ENCODE results near the gene LSM2. TPM values are rescaled to one million over a fixed set of nuclear protein-coding genes. Genes with fewer than 3 reads are reported as not detected.
"Not testable (repeated sequence)": the region's sequence is repeated elsewhere in the genome, so short reads cannot be mapped to it uniquely, and the experiment has no call there.

The LSM2 gene
- total RNA-seq, 1 experiment from 2014 or later: 78.7 TPM

GRCh38 chr6:31827286-31828079 is 20.7 kb upstream of the LSM2 start, which contains the start of gene HSPA1B:
Gene HSPA1B (plus strand): TSS chr6:31827738. CDS start chr6:31827951, 213 bp downstream.
- peak; percentile 100 for DNase-seq (ENCODE audit: low read depth)

GRCh38 chr6:31826793-31827285 is 20.1 kb upstream of the LSM2 start:
- no peak for DNase-seq (ENCODE audit: low read depth)

DNA sequence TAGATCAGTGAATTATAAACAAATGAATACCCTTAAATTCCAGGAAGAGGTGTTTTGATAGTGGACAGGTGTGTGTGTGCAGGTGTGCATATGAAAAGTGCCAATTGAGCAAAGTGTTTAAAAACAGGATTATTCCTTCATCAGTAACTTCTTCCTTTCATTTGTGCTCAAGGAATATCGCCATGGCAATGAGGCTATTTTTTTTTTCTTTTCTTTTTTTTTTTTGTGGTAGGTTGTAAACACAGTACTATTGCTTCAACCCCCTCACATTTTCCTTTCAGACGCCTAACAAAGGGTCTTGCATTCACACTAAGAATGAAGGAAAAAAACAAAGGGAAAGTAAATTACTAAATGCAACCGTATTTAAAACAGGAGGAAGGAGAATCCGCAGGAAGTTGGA is 18.8 kb upstream of the LSM2 start:
- DNase-seq (ENCODE audit: low read depth): no peak

DNA sequence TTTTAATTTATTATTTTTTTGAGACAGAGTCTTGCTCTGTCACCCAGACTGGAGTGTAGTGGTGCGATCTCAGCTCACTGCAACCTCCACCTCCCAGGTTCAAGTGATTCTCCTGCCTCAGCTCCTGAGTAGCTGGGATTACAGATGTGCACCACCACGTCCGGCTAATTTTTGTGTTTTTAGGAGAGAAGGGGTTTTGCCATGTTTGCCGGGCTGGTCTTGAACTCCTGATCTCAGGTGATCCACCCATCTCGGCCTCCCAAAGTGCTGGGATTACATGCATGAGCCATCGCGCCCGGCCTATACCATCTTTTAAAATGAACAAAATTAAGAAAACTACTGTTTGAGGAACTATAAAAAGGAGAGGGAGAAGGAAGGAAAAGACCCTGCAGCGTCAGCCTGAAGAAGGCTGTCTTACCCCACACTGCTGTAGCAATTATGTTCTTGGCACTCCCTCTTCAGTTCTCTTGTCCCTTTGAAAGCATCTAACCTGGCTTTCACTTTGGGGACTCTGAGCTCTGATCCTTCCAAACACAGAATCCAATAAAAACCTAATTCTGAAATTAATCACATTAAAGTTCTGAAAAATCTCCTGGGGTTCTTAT is 16.9 kb upstream of the LSM2 start:
- DNase-seq (ENCODE audit: low read depth): not testable (repeated sequence)

- peak; percentile 79 for DNase-seq (ENCODE audit: low read depth)
These were observed 15.5 kb upstream of the LSM2 start for GRCh38 chr6:31822036-31822821.

DNA sequence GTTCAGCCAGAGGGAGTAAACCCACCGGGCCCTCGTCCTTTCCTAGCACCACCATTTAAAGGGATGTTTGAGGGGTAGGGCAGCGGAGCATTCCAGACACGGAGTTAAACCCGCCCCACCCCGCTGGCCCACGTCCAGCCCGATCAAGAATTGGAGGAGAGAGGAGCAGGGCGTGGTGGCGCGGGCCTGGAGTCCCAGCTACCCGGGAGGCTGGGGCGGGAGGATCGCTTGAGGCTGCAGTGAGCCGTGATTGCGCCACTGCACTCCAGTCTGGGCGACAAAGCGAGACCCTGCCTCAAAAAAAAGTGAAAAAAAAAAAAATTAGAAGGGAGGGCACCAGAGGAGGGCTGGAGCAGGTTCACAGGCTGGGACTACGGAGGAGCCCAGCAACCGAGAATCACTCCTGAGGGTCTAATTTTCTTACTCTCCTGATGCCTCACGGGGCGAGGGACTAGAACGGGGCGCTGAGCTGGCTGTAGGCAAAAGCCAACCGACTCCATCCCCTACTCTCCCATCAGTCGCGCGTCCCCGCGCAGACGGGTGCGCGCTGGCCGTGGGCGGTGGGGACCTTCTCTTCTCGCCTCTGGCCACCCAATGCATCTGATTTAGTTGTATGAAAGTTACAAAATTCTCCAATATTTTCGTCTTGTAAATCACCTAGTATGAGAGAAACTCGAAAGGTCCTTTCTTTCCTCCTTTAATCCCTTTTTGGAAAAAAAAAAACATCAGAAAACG is 14.7 kb upstream of the LSM2 start:
- peak; percentile 64 for DNase-seq (ENCODE audit: low read depth)

- DNase-seq (ENCODE audit: low read depth): not testable (repeated sequence)
These were observed 13.6 kb upstream of the LSM2 start for GRCh38 chr6:31820399-31820798.

DNA sequence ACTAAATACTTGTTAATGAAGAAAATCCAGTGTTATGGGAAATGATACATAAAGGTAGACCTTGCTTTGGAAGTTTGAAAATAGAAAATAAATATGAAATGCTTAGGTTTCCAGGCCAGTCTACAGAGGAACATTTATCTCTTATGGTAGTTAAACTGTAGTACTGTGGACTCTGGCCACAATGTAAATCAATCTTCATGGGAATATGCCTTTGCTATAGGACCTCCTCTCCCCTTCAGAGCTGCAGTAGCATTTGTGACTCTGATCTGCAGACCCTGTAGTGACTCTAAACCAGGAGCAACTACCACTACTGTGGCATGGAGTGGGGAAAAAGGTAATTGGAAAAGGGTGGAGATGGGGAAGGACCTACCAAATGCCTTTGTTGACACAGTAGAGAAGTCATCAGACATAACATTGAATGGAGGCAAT is 13.1 kb upstream of the LSM2 start:
- DNase-seq (ENCODE audit: low read depth): no peak

DNA sequence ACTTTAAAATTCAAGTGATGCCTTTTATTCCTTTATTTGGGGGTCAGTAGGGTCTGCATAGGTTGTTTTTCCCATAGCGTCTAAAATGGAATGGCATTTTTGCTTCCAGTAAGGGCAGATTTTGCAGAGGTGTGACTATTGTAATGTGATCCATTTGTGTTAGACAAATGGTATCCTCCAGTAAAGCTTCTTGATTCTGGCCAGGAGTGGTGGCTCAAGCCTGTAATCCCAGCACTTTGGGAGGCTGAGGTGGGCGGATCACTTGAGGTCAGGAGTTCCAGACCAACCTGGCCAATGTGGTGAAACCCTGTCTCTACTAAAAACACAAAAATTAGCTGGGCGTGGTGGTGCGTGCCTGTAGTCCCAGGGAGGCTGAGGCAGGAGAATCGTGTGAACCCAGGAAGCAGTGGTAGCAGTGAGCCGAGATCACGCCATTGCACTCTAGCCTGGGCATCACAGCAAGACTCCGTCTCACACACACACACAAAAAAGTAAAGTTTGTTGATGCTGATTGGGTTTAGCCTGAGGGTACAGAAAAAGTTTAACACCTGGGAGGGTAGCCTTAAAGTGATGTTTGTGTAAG is 11.3 kb upstream of the LSM2 start:
- DNase-seq (ENCODE audit: low read depth): not testable (repeated sequence)

GRCh38 chr6:31817133-31817928 is 10.6 kb upstream of the LSM2 start:
- DNase-seq (ENCODE audit: low read depth): not testable (repeated sequence)

DNA sequence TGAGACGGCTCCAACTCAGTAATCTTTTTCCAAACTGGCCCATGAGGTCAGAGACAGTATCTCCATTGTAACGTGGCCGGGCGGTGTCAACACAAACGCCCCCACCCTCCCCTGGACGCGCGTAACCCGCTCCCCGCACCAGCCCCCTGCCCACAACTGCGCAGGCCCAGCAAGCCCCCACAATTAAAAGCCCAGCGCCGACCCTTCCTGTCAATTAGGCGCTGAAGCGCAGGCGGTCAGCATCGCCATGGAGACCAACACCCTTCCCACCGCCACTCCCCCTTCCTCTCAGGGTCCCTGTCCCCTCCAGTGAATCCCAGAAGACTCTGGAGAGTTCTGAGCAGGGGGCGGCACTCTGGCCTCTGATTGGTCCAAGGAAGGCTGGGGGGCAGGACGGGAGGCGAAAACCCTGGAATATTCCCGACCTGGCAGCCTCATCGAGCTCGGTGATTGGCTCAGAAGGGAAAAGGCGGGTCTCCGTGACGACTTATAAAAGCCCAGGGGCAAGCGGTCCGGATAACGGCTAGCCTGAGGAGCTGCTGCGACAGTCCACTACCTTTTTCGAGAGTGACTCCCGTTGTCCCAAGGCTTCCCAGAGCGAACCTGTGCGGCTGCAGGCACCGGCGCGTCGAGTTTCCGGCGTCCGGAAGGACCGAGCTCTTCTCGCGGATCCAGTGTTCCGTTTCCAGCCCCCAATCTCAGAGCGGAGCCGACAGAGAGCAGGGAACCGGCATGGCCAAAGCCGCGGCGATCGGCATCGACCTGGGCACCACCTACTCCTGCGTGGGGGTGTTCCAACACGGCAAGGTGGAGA is 8.5 kb upstream of the LSM2 start, which contains the start of the genes HSPA1A and HSPA1L:
Gene HSPA1A (plus strand): TSS at position 519 of the 814 bp plus-strand sequence. CDS start 214 bp downstream, at position 733.
Gene HSPA1L (minus strand): TSS at position 259 of the 814 bp plus-strand sequence. CDS start 3,311 bp downstream, outside the sequence.
- DNase-seq (ENCODE audit: low read depth): peak; percentile 94

GRCh38 chr6:31814677-31815024 is 7.9 kb upstream of the LSM2 start:
- DNase-seq (ENCODE audit: low read depth): peak; percentile 97

- DNase-seq (ENCODE audit: low read depth): no peak
These were observed 6.7 kb upstream of the LSM2 start for GRCh38 chr6:31813465-31813849.

GRCh38 chr6:31811645-31812044 is 4.9 kb upstream of the LSM2 start:
- no peak for DNase-seq (ENCODE audit: low read depth)

DNA sequence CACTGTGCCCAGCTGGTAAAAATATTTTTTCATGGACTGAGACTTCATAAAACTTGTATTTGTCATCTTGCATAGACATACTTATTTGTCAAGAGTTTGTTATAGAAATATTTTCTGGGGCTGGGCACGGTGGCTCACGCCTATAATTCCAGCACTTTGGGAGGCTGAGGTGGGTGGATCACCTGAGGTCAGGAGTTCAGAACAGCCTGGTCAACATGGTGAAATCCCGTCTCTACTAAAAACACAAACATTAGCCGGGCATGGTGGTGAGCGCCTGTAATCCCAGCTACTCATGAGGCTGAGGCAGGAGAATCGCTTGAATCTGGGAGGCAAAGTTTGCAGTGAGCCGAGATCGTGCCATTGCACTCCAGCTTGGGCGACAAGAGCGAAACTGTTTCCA is 1.8 kb upstream of the LSM2 start:
- DNase-seq (ENCODE audit: low read depth): not testable (repeated sequence)

DNA sequence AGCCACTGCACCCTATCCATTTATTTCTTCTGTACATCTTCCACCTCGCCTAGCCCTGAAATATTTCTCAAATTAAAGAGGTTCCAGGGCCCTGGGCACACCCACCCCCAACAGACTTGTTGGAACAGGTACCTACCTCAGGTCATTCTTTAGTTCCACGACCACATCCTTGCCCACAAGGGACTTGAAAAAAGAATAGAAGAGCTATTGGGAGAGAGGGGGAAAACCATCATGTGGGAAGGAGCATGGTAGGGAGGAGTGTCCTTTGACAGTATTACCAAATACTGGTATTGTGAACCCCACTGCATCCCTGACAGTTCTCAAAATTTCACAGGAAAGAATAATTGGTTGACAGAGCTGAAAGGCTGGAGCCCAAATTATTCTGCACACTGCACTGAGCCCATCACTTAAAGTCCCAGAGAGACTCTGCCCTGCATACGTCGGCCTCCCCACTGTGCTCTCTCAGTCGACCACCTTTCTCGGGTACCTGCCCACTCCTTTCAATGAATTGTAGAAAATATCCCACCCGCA is 762 bp downstream of the LSM2 start:
- no peak for DNase-seq (ENCODE audit: low read depth)

- not testable (repeated sequence) for DNase-seq (ENCODE audit: low read depth)
These were observed 5.5 kb downstream of the LSM2 start for GRCh38 chr6:31801031-31801927.

- no peak for DNase-seq (ENCODE audit: low read depth)
These were observed 7.0 kb downstream of the LSM2 start for GRCh38 chr6:31799781-31800180.

Measured in LHCN-M2 (cell line).